BE2C (cell line): Measurements from ENCODE around the gene ZNF148.

Source experiments
- DNase-seq: peaks from one replicate; pipeline ENCODE4 v3.0.0-alpha.2; 2020
- H3K27me3 ChIP-seq: fragments of 250-450 bp; sonication (Bioruptor Pico); 2 replicates; pipeline ENCODE4 v1.5.1; 2020; ENCODE audit warnings: mild to moderate bottlenecking
- H3K36me3 ChIP-seq: fragments of 250-450 bp; sonication (Bioruptor Pico); 2 replicates; pipeline ENCODE4 v1.5.1; 2020; ENCODE audit warnings: mild to moderate bottlenecking
- H3K4me1 ChIP-seq: fragments of 250-450 bp; sonication (Bioruptor Pico); 2 replicates; pipeline ENCODE4 v1.5.1; 2020
- H3K4me3 ChIP-seq: 2 replicates; pipeline ENCODE4 v1.5.1; 2011; ENCODE audit warnings: low read depth, low read length
- H3K9me3 ChIP-seq: fragments of 250-450 bp; sonication (Bioruptor Pico); 2 replicates; pipeline ENCODE4 v1.5.1; 2020
- CTCF ChIP-seq: IDR thresholded peaks from 2 replicates; pipeline ENCODE4 v1.5.1; 2012; ENCODE audit warnings: mild to moderate bottlenecking, low read depth, low read length

The ZNF148 gene

GRCh38 chr3:125240496-125240895 lies 134.6 kb downstream of the ZNF148 start:
- DNase-seq = no peak
- Histone ChIP-seq H3K4me1 (no peaks in the 10 kb centered on the region), H3K36me3 (no peaks in the 10 kb centered on the region), H3K27me3 (no peaks in the 10 kb centered on the region), H3K4me3 (no peak overlapping the region), H3K9me3 (no peaks in the 10 kb centered on the region)
- TF ChIP-seq CTCF = no peak

- H3K27me3 ChIP-seq = no peaks in the 10 kb centered on the region
- H3K4me3 ChIP-seq = no peak overlapping the region
- no peaks in the 10 kb centered on the region for H3K4me1 ChIP-seq
- no peaks in the 10 kb centered on the region for H3K36me3 ChIP-seq
- TF ChIP-seq CTCF = no peak
- no peak for DNase-seq
- no peaks in the 10 kb centered on the region for H3K9me3 ChIP-seq
Measured at GRCh38 chr3:125239266-125239665, 135.9 kb downstream of the ZNF148 start.

- Histone ChIP-seq H3K4me1 (no peaks in the 10 kb centered on the region), H3K4me3 (no peak overlapping the region), H3K27me3 (no peaks in the 10 kb centered on the region), H3K36me3 (no peaks in the 10 kb centered on the region; the same call in 1 of the 2 replicates), H3K9me3 (no peaks in the 10 kb centered on the region)
- no peak for DNase-seq
- no peak for TF ChIP-seq CTCF
Measured at GRCh38 chr3:125238759-125239158, 136.4 kb downstream of the ZNF148 start.

GRCh38 chr3:125236331-125236903 lies 138.7 kb downstream of the ZNF148 start:
- no peak overlapping the region for H3K4me3 ChIP-seq
- no peak for DNase-seq

GRCh38 chr3:125234831-125235230 lies 140.3 kb downstream of the ZNF148 start:
- Histone ChIP-seq H3K4me1 (no peaks in the 10 kb centered on the region), H3K9me3 (no peaks in the 10 kb centered on the region), H3K27me3 (no peaks in the 10 kb centered on the region), H3K4me3 (no peak overlapping the region), H3K36me3 (peaks cover 14% of the 10 kb centered on the region)
- DNase-seq = no peak
- no peak for TF ChIP-seq CTCF

More at GRCh38 chr3:125236331-125236903, 138.7 kb downstream of the ZNF148 start:
- Histone ChIP-seq H3K9me3 (no peaks in the 10 kb centered on the region), H3K4me1 (no peaks in the 10 kb centered on the region), H3K36me3 (peaks cover 14% of the 10 kb centered on the region), H3K27me3 (no peaks in the 10 kb centered on the region)
- no peak for TF ChIP-seq CTCF

GRCh38 chr3:125232401-125232800 lies 142.7 kb downstream of the ZNF148 start:
- no peak for DNase-seq
- no peaks in the 10 kb centered on the region for H3K27me3 ChIP-seq
- no peaks in the 10 kb centered on the region for H3K4me1 ChIP-seq
- no peaks in the 10 kb centered on the region for H3K9me3 ChIP-seq
- no peak for TF ChIP-seq CTCF
- H3K4me3 ChIP-seq = no peak overlapping the region
- H3K36me3 ChIP-seq = peaks cover 14% of the 10 kb centered on the region
